Measurements from ENCODE around the gene PPFIA2. TPM values are rescaled to one million over a fixed set of nuclear protein-coding genes. Genes with fewer than 3 reads are reported as not detected.

PPFIA2 gene
- total and polyA plus RNA-seq, 3 donors from 2014 or later, result 10.5 to 22.1 (median 18.3) TPM

- intact Hi-C loops (cut with DNase I; ENCODE audit: low total_unique reads), result no loop called here
- 68 to 70% methylated on average over 1 of the region's 1 CpG for WGBS, 2 donors
- Histone ChIP-seq H3K36me3 (ENCODE audit: low read depth, missing control alignments) (no peaks in the 10 kb centered on the region), H3K27me3 (no peaks in the 10 kb centered on the region), H3K27ac (no peak overlapping the region), H3K9me3 (no peaks in the 10 kb centered on the region), H3K4me3 (no peak overlapping the region), H3K4me1 (no peaks in the 10 kb centered on the region)
- no peak for DNase-seq
- TF ChIP-seq CTCF (IDR thresholded peaks at IDR 0.05) (no peak), POLR2A (IDR thresholded peaks at IDR 0.05) (no peak)
Observed at GRCh38 chr12:81722004-81722403, 37.1 kb downstream of the PPFIA2 start.

GRCh38 chr12:81718616-81719015 lies 40.5 kb downstream of the PPFIA2 start:
- H3K4me1 ChIP-seq, result no peaks in the 10 kb centered on the region
- intact Hi-C loops (cut with DNase I; ENCODE audit: low total_unique reads), result no loop called here
- no peak for DNase-seq
- H3K27me3 ChIP-seq, result no peaks in the 10 kb centered on the region
- no peaks in the 10 kb centered on the region for H3K36me3 ChIP-seq (ENCODE audit: low read depth, missing control alignments)
- no peak overlapping the region for H3K4me3 ChIP-seq
- no peak overlapping the region for H3K27ac ChIP-seq
- no peaks in the 10 kb centered on the region for H3K9me3 ChIP-seq
- WGBS, 2 donors, result 43 to 55% methylated on average over 2 of the region's 2 CpGs
- TF ChIP-seq CTCF (IDR thresholded peaks at IDR 0.05), result no peak
- no peak for TF ChIP-seq POLR2A (IDR thresholded peaks at IDR 0.05)

- WGBS, 2 donors, result 92 to 94% methylated on average over 3 of the region's 3 CpGs
- DNase-seq, result no peak
- Histone ChIP-seq H3K4me1 (no peaks in the 10 kb centered on the region), H3K27me3 (no peaks in the 10 kb centered on the region), H3K36me3 (ENCODE audit: low read depth, missing control alignments) (no peaks in the 10 kb centered on the region), H3K27ac (no peak overlapping the region), H3K4me3 (no peak overlapping the region), H3K9me3 (no peaks in the 10 kb centered on the region)
- no peak for TF ChIP-seq CTCF (IDR thresholded peaks at IDR 0.05)
- TF ChIP-seq POLR2A (IDR thresholded peaks at IDR 0.05), result no peak
- intact Hi-C loops (cut with DNase I; ENCODE audit: low total_unique reads), result no loop called here
Observed at GRCh38 chr12:81712536-81712935, 46.6 kb downstream of the PPFIA2 start.

GRCh38 chr12:81705586-81705985 lies 53.6 kb downstream of the PPFIA2 start:
- intact Hi-C loops (cut with DNase I; ENCODE audit: low total_unique reads), result no loop called here
- WGBS, 2 donors, result 73% methylated on average over 1 of the region's 1 CpG
- TF ChIP-seq CTCF (IDR thresholded peaks at IDR 0.05), result no peak
- no peak for TF ChIP-seq POLR2A (IDR thresholded peaks at IDR 0.05)
- DNase-seq, result no peak
- Histone ChIP-seq H3K9me3 (no peaks in the 10 kb centered on the region), H3K27me3 (no peaks in the 10 kb centered on the region), H3K4me3 (no peak overlapping the region), H3K4me1 (no peaks in the 10 kb centered on the region), H3K36me3 (ENCODE audit: low read depth, missing control alignments) (no peaks in the 10 kb centered on the region), H3K27ac (no peak overlapping the region)

GRCh38 chr12:81699551-81699950 lies 59.6 kb downstream of the PPFIA2 start:
- no peaks in the 10 kb centered on the region for H3K9me3 ChIP-seq
- H3K27me3 ChIP-seq, result no peaks in the 10 kb centered on the region
- no peak overlapping the region for H3K27ac ChIP-seq
- TF ChIP-seq CTCF (IDR thresholded peaks at IDR 0.05) (no peak), POLR2A (IDR thresholded peaks at IDR 0.05) (no peak)
- H3K4me3 ChIP-seq, result no peak overlapping the region
- DNase-seq, result no peak
- no peaks in the 10 kb centered on the region for H3K4me1 ChIP-seq
- H3K36me3 ChIP-seq (ENCODE audit: low read depth, missing control alignments), result no peaks in the 10 kb centered on the region
- intact Hi-C loops (cut with DNase I; ENCODE audit: low total_unique reads), result no loop called here
